C4-2B (cell line): ENCODE data around the gene CARMIL1.

Experiments
- H3K27ac ChIP-seq: fragments of 450-650 bp; 2 replicates; pipeline ENCODE4 v1.5.1; 2017
- ZFX ChIP-seq: fragments of 450-650 bp; IDR thresholded peaks from 2 replicates; pipeline ENCODE4 v1.6.1; 2017
- TF ChIP-seq, protein P1 (sequence below): fragments of 450-650 bp; conservative IDR thresholded peaks from 2 replicates; pipeline ENCODE4 v1.5.1; 2017; ENCODE audit warnings: mild to moderate bottlenecking

The CARMIL1 gene

DNA sequence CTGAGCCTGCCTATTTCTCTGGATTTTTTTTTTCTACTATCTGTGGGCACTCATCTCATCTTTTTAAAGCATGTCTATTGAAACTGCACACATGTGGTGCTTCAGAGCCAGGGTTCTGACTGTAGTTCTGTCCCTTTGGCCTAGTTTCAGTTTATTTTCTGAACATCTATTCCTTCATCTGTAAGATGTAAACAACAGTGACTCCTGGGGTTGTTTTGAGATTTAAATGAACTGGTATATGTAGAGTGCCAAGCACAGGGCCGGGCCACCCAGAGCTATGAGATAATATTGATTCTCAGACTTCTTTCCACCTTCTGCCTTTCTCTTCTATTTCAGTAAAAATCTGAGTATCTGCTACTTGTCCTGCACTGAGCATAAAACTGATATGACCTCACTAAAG lies 185.1 kb downstream of the CARMIL1 start:
- TF ChIP-seq, protein P1, sequence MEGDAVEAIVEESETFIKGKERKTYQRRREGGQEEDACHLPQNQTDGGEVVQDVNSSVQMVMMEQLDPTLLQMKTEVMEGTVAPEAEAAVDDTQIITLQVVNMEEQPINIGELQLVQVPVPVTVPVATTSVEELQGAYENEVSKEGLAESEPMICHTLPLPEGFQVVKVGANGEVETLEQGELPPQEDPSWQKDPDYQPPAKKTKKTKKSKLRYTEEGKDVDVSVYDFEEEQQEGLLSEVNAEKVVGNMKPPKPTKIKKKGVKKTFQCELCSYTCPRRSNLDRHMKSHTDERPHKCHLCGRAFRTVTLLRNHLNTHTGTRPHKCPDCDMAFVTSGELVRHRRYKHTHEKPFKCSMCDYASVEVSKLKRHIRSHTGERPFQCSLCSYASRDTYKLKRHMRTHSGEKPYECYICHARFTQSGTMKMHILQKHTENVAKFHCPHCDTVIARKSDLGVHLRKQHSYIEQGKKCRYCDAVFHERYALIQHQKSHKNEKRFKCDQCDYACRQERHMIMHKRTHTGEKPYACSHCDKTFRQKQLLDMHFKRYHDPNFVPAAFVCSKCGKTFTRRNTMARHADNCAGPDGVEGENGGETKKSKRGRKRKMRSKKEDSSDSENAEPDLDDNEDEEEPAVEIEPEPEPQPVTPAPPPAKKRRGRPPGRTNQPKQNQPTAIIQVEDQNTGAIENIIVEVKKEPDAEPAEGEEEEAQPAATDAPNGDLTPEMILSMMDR, result no peak
- no peak for TF ChIP-seq ZFX

DNA sequence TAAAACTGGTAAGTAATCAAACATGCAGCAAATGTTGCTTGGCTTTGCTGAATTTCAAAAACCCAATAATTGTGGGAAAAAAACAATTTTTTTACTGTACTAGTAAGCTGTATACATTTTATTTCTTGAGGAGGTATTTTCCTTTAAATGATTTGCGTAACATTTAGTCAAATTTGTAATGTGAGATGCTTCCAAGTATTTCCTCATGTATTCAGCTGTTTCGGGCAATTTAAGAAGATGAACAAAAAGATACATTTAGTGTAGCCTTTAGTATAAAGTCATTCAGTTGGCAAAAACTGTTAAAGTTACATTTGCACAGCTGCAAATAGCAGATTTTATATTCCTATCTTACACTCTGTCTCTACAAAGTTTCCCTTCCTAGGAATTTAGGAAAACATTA lies 186.8 kb downstream of the CARMIL1 start:
- no peak overlapping the region for H3K27ac ChIP-seq
- no peak for TF ChIP-seq ZFX
- TF ChIP-seq, protein P1, result no peak

More for the DNA sequence above, 185.1 kb downstream of the CARMIL1 start:
- no peak overlapping the region for H3K27ac ChIP-seq

DNA sequence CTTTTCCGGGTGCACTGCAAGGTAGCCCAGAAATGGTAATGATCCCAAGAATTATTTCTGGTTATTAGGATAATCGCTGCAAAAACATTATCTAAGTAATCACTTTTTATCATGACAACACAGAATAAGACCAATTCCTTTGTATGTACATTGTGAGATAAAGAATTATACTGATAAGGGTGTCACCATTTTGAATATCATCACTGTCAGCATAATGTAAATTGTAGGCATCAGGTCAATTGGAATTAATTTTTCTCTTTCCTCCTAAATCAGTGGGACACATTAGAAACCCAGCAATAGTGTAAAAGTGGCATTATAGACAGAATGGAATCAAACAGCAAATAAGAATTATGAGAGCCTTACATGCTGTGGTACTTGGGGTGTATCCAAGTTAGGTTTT lies 189.7 kb downstream of the CARMIL1 start:
- no peak overlapping the region for H3K27ac ChIP-seq
- no peak for TF ChIP-seq ZFX
- TF ChIP-seq, protein P1, result no peak

DNA sequence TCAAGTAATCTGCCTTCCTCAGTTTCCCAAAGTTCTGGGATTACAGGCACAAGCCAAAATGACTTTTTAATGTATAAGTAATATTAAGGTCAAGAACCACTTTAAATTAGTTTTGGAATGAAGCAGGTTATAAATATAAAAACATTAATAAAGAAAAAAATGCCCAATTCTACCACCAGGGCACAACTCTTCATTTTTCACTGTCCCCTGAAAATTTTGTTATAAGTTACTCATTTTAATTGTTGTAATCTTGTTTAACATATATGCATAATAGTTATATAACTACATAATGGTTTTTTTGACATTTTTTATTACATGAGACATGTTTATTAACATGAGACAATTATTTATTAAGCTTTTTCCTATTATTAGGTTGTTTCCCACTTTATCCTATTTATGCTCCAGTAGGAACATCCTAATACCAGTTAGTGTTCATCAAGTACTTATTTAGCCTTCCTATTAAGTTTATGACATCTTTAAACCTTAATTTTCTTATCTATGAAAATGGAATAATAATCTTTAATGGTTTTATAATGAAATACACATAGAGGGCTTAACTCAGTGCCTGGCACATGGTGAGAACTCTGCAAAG lies 190.7 kb downstream of the CARMIL1 start:
- TF ChIP-seq, protein P1, result peak; percentile 23; the same call in 1 of the 2 replicates
- TF ChIP-seq ZFX, result no peak
- no peak overlapping the region for H3K27ac ChIP-seq

DNA sequence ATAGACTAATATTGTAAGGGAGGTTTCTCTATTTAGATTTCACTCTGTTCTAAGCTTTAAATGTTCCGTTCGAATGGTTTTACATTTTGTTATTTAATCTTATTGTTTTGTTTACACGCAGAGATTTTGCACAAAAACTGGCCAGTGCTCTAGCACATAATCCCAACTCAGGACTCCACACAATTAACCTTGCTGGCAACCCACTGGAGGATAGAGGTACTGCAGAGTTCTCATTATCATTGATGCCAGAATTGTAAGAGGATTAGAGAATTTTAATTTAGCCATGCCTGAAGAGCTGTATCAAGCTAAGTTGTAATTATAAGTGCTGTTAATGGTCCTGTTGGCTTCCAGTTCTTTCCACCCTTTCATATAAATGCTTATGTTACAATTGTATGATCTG lies 193.1 kb downstream of the CARMIL1 start:
- no peak overlapping the region for H3K27ac ChIP-seq
- TF ChIP-seq ZFX, result no peak
- TF ChIP-seq, protein P1, result peak; percentile 43

DNA sequence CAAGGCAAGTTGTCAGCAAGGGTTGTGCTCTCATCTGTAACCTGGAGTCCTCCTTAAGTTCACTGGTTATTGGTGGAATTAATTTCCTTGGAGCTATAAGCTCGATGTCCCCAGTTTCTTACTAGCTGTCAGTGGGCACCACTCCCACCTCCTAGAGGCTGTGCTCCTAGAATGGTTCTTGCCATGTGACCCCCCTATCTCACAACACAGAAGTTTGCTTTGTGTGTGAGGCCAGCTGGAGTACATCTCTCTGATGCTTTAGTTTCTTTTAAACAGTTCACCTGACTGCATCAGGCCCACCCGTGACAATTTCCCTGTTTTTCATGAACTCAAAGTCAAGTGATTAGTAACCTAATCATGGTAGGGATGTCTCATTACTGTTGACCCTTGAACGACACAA lies 193.7 kb downstream of the CARMIL1 start:
- TF ChIP-seq, protein P1, result no peak
- no peak for TF ChIP-seq ZFX
- no peak overlapping the region for H3K27ac ChIP-seq

DNA sequence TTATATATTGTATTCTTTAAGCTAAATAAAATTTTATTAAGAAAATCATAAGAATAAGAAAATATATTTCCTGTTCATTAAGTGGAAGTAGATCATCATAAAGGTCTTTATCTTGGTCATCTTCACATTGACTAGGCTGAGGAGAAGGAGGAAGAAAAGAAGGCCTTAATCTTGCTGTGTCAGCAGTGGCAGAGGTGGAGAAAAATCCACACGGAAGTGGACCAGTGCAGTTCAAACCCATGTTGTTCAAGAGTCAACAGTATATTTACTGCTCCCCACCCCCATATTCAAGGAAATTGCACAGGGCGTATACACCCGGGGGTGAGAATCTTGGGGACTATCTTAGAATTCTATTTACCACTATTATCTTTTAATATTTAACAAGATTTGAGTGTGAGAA lies 194.3 kb downstream of the CARMIL1 start:
- TF ChIP-seq, protein P1, result no peak
- no peak for TF ChIP-seq ZFX
- H3K27ac ChIP-seq, result no peak overlapping the region
